Ovary (tissue), 3 donors: ENCODE data around the gene PKD1.

Experiments used
- POLR2A ChIP-seq: fragments of 450-650 bp; IDR thresholded peaks from one replicate; pipeline ENCODE4 v1.6.1; 2017; ENCODE audit warnings: antibody characterized with exemption, mild to moderate bottlenecking, moderate library complexity
- TF ChIP-seq, protein P1 (sequence below), 3 donors: fragments of 450-650 bp in 2 of 3; fragments of 200-600 bp in 1 of 3; IDR thresholded peaks; one replicate each; pipeline versions ENCODE4 v1.5.1 to v1.8.0; 2016 to 2022; ENCODE audit warnings: antibody characterized with exemption in 3 of 3, mild to moderate bottlenecking in 1 of 3
- donor health status: DM: no; HTN: no; CAD: no.

DNA sequence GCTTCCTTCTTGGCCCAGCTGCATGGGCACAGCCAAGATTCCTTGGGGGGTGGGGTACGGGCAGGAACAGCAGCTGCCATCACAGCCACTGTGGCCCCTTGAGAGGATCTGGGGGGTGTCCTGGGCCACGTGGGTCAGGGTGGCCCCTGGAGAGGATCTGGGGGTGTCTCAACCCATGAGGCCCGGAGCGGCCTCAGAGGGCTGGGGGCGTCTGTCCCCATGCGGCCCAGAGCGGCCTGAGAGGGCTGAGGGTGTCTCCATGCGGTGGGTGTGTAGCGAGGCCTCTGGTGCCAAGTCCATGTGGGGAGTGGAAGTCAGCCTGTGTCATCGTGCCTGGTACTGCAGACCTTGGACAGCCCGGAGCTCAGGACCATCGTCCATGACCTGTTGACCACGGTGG, 74.2 kb downstream of the PKD1 start:
- TF ChIP-seq, protein P1, sequence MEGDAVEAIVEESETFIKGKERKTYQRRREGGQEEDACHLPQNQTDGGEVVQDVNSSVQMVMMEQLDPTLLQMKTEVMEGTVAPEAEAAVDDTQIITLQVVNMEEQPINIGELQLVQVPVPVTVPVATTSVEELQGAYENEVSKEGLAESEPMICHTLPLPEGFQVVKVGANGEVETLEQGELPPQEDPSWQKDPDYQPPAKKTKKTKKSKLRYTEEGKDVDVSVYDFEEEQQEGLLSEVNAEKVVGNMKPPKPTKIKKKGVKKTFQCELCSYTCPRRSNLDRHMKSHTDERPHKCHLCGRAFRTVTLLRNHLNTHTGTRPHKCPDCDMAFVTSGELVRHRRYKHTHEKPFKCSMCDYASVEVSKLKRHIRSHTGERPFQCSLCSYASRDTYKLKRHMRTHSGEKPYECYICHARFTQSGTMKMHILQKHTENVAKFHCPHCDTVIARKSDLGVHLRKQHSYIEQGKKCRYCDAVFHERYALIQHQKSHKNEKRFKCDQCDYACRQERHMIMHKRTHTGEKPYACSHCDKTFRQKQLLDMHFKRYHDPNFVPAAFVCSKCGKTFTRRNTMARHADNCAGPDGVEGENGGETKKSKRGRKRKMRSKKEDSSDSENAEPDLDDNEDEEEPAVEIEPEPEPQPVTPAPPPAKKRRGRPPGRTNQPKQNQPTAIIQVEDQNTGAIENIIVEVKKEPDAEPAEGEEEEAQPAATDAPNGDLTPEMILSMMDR (IDR thresholded peaks at IDR 0.05) = no peak
- no peak for TF ChIP-seq POLR2A
